ENCODE measurements around the gene MYO3B.

- TF ChIP-seq GATA3 (IDR thresholded peaks at IDR 0.05; ENCODE audit: low read depth, low read length), result no peak
- no peak for TF ChIP-seq GATA2 (IDR thresholded peaks at IDR 0.05; ENCODE audit: low read depth, low read length)
Observed at GRCh38 chr2:170162271-170162632, 15.7 kb upstream of the MYO3B start.
